NCI-H2196 treated with DMSO at 0.1 percent for 48 hours (cell line): ENCODE data around the gene STIM2.
"Not testable (repeated sequence)": the region's sequence is repeated elsewhere in the genome, so short reads cannot be mapped to it uniquely, and the experiment has no call there.

Source experiments
- DNase-seq: peaks from one replicate; lab custom pipeline; 2025; ENCODE audit not compliant: unreplicated experiment; lab: John Stamatoyannopoulos, UW

STIM2 gene

DNA sequence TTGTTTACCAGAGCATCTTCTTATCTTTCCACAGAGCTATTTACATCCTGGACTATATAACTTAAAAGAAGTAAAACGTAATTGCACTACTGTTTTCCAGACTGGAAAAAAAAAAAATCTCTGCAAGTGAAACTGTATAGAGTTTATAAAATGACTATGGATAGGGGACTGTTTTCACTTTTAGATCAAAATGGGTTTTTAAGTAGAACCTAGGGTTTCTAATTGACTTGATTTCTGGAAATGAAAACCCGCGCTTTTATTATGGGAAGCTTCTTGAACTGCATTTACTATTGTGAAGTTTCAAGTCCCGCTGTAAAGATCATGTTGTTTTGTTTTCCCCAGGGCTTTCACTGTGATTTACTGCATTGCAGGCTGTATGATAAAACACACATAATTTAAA is 162.7 kb downstream of the STIM2 start:
- no peak for DNase-seq

DNA sequence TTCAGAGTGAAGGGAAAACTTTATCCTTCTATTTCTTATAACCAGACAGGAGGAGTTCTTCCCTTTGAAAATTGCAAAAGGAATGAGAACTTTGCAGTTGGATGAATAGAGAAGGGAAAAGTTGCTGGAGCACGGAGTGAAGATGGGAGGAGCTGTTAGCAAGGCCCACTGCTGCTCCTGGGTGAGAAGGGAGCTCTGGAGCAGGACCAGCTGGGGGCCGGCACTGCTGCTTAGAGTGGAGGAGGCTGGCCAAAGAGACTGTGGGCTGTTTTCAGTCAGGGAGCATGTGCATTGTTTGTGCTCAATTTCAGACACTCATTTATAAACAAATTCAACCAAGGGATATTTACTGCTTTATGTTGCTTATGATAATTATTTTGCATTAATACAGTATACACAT is 164.2 kb downstream of the STIM2 start:
- no peak for DNase-seq

DNA sequence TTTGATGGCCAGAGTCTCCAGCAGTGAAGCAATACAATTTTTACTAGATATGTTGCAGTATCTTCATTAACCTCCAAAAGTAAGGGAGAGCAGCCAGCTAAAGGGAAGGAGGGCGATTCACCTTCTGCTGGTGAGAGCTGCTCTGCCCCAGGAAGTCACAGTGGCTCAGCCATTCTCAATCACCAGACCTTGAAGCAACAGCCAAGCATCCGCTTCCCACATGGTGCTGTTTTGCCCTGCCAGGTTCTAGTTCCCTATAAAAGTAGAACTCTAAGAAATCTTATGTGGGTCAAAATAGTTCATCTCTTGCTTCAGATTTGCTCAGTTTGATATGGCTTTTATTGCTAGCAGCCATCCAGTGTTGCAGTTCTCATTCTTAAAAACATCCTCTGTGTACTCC is 166.8 kb downstream of the STIM2 start:
- no peak for DNase-seq

DNA sequence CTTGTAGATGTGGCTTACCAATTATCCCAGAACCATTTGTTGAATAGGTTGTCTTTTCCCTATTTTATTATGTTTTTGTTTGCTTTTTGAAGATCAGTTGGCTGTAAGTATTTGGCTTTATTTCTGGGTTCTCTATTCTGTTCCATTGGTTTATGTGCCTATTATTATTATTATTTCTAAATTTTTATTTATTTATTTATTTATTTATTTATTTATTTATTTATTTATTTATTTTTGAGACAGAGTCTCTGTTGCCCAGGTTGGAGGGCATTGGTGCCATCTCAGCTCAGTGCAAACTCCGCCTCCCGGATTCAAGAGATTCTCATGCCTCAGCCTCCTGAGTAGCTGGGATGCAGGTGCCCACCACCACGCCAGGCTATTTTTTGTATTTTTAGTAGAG is 174.5 kb downstream of the STIM2 start:
- not testable (repeated sequence) for DNase-seq

DNA sequence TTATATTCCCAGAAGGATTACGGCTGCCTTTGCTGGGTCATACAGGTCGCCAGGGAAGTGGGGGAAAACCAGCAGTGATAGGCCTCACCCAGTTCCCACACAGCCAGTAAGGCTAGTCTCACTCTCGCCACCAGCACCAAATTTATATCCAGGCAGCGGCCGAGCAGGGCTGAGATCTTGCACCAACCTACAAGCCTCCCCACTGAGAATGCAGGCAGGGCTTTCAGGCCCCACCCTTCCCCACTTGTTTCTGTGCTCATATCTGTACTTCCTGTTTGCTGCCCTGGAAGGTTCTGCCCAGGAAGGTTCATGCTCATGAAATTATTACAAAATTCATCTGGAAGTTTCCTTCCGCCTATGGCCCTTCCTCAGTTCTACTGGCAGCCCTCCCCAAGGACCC is 179.7 kb downstream of the STIM2 start:
- no peak for DNase-seq

DNA sequence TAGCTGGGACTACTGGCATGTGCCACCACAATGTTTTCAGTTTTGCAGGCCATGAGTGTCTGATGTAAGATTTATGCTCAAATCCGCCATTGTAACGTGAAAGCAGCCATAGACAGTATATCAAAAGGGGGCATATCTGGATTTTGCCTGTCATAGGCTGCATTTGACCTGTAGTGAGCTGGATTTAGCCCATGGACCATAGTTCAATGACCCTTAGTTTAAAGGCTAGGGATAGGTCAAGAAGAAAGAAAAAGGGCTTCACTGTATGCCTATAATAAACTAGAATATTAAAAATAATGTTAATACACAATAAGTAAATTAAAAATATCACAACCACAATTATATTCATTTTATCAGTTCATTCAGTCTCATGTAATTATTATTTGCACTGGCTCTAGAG is 181.8 kb downstream of the STIM2 start:
- DNase-seq = no peak

DNA sequence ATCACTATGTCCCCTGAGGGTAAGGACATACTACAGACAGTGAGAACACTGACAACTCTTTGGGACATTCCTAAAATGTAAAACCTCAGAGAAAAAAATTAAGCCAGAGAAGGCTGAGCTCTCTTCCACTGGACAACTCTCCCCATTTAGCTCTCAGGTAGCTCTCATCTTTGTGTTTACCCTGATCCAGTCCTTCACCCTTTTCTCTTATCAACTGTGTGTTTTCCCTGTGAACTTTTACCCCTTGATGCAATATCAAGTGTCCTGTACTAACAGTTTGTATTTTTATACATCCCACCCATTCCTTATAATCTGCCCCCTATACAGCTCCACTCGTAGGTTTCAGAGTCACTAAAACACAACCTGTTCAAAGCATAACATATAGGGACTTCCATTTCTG is 182.6 kb downstream of the STIM2 start:
- no peak for DNase-seq

DNA sequence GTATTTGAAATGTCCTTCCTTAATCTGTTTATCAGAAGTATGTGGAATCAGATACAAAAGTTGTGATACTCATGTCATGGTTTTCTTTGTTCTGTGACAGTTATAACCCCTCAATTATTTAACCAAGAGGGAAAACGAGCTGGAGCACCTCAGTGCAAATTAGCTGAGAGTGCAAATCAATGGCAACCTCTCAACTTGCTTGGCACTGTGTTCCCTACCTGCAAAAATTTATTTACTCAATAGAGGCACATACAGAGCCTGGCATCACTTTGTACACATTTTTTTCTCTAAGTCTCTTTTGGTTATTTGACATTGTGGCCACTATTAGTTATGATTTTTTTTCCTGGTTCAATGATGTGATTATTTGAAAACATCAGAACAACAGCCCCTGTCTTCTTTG is 186.2 kb downstream of the STIM2 start:
- DNase-seq = no peak

DNA sequence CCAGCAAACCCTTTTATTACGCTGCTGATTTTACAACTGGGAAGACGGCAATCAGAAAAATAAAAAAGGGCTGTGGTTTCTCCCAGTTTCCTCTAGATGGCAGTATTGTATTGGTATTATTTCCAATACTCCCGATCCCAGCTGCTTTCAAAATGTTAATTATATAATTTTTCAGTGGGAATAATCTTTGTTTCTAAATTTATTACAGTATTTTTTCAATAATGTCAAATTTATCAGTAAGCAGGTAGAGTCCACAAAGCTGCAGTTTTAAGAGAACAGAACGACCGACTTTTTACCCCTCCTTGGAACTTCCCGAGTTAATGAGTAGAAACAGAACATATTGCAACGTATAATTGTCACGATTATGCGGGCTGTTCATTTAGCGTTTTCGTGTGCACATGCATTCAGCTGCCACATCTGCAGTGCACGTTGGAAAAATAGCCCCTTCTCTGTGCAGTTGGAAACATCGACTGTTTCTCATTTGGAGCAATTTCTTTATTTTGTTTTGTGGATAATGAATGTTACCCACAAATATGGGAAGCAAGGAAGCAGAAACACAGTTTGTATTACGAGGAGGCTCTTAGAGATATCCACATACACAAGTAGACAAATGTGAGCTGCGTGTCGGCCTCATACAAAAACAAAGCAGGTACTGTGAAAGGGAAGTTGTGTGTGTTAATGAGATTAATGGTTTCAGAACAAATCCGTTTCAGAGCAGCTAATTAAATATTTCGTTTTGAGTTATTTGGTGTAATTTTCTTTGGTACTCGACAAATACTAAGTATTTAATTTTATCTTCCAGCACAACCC is 188.0 kb downstream of the STIM2 start:
- DNase-seq = peak; percentile 42

DNA sequence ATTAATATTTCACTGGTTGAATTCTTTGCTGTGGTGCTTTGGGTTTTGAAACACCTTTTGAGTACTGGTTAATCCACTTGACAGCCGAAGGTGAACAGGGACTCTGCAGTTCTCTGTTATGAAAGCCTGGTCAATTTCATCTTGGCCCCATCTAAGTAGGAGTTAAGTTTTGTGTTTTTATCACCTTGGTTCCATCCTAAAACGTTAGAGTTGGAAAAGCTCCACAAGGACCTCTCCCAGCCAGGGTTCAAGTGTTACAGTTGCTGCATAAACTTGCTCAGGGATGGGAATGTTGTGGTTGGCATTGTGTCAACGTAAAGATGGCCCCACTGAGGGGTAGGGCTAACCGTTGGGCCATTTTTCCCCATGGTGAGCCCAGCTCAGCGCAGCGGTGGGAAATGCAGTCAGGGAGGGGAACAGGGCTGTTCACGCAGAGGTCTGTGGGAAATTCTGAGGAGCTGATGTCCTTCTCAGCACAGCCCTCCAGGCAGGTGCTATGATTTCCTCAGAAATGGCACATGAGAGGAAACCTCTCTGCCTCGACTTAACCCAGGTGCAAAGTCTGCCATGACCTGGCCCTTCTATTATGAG is 188.7 kb downstream of the STIM2 start:
- DNase-seq = no peak

DNA sequence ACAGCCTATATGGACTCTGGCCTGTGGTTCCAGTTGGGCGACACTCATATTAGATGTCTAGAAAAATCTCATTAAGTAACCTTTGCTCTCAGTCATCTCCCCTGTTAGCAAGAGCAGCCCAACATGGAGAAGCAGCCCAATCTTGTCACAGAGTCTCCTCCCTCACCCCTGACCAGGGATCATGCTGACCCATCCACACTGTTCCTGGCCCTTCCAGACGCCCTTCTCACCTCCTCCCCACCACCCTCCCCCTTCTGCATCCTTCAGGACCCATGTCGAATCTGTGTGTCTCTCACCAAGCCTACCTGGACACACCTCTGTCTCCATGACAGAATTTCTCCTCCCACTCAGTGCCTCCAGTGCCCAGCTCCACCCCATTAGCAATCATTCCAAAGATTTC is 190.1 kb downstream of the STIM2 start:
- no peak for DNase-seq

DNA sequence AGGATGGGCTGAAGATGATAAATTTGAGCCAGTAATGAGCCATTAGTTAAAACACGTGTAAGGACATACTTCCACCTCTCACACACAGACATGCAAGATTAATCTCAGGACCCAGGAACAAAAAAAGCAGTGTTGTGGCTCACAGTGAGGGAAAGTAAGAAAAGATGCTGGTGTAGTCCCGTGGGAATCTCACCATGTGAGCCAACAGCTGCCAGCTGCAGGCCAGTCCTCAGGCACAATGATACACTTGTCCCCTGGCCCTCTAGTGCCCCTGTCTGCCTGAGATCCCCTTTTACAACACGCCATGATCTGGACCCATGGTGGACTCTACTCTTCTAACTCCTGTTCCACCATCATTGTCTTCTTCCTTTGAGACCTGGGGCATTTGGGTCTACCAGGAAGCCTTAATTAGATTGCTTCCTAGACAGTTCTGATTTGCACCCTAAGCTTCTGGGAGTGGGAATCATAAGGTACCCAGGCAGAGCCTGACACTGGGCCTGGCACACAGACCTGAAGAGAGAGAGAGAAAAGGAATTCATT is 194.7 kb downstream of the STIM2 start:
- DNase-seq = no peak

DNA sequence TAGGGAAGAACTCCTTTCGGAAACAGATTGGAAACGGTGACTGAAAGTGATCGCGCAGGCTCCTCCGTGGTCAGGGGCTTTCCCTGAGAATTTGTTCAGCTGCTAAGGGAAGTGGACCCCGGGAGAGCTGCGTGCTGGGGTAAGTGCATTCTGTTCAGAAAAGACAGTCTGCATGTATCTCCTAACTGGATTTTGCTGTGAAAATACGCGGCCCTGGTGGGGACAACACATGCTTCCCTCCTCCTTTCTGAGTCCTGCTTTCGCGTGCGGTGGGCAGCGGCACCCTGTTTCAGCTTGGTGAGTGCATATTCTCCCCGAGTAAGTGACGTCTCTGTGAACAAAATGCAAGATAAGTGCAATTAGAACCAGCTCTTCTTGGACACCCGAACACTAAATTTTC is 195.6 kb downstream of the STIM2 start:
- no peak for DNase-seq

DNA sequence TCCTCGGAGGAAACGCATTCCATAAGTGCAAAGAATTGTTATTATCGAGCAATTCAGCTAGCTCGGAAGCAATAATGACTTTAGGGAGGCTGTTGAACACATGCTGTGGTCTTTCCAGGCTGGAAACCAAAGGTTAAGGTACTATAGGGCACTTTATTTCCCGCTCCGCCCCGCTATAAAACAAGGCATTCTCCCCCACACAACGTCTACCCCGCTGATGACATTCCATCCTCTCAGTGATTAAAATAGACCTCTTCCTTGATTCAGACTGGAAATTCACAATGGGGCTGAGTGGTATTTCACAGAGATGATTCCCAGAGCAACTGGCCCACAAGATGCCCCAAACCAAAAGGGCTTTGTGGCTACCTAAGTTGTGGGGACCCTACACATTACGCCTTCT is 196.4 kb downstream of the STIM2 start:
- no peak for DNase-seq

DNA sequence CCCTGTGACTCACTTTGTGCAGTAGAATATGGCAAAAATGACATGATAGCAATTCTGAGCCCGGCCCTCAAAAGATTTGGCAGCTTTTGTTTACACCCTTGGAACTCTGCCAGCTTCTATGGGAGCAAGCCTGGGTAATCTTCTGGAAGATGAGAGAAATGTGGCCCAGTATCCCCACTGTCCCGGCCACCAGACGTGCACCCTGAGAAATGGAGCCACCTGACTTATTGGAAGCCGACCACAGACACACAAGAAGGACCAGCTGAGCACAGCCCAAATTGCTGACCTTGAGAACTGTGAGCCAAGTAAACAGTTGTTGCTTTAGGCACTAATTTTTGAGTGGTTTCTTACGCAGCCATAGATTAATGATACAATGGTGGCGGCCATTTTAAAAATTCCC is 197.0 kb downstream of the STIM2 start:
- DNase-seq = no peak

DNA sequence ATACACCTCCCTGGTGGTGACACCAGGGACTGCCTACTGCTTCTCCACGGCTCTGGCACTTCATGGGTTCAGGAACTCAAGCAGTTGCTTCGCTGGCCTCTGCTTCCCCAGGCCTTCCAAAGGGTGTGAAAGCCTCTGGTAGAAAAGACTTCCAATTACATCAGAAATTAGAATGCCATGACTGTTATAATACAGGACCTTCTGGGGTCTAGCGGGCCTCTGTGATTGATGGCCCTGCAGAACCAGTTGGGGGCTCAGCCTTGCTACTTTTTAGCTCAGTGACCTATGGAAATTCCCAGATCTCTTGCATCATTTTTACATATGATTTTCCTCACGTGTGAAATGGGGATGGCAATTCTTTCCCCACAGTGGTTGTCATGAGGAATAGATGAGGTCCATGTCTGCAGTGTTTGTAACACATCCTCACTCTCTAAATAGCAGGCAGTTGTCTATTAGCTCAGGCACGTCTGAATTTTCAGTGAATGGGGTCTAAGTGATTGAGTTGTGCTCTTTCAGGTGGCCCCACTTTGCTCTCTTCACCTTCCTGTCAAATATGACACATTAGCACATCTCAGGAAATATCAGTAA is 198.3 kb downstream of the STIM2 start:
- no peak for DNase-seq

DNA sequence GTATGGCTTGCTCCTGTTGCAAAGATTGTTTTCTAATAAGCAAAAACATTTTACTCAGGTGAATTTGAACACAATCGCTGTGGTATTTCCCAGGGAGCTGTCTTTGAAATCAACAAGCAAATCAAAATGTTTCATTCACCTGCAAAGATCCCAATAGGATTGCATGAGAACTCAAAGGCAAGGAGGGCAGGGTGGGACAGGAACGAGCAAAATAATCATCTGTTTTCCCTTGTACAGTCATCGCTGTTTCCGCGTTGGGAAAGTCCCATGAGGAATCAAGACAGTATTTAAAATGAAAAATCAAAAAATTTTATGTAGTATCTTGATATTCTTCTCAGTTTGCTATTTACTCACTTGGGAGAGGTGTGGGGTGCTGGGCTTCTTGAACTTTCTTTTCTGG is 198.8 kb downstream of the STIM2 start:
- no peak for DNase-seq

DNA sequence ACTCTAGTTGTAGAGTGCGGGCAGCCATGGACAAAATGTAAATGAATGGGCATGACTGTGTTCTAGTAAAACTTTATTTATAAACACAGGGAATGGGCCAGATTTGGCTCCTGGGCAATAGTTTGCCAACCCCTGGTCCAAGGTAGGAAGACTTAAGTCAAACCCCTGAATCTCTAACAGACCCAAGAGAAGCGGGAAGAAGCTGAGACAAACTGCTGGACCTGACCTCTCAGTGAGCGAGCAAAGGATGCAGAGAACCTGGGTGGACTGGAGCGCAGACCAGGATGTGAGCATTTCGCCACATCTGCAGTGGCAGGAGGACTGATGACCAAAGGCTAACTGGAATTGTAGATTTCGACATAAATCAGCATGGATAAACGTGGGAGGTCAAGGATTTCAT is 201.6 kb downstream of the STIM2 start:
- DNase-seq = no peak

DNA sequence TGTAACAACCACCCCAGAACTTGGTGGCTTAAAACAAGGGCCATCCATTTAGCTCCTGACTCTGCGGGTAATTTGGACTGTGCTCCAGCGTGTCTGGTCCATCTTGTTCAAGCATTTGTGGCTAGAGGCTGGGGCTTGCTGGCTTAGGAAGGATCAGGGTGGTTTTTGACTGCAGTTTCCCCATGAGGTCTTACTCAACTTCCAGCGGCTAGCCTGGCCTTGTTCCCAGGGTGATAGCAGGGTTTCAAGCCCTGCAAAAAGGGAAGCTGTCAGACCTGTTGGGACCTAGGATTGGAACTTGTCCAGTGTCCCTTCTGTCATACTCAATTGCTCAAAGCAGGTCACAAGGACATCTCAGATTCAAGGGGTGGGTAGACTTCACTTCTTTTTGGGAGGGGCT is 205.9 kb downstream of the STIM2 start:
- no peak for DNase-seq

DNA sequence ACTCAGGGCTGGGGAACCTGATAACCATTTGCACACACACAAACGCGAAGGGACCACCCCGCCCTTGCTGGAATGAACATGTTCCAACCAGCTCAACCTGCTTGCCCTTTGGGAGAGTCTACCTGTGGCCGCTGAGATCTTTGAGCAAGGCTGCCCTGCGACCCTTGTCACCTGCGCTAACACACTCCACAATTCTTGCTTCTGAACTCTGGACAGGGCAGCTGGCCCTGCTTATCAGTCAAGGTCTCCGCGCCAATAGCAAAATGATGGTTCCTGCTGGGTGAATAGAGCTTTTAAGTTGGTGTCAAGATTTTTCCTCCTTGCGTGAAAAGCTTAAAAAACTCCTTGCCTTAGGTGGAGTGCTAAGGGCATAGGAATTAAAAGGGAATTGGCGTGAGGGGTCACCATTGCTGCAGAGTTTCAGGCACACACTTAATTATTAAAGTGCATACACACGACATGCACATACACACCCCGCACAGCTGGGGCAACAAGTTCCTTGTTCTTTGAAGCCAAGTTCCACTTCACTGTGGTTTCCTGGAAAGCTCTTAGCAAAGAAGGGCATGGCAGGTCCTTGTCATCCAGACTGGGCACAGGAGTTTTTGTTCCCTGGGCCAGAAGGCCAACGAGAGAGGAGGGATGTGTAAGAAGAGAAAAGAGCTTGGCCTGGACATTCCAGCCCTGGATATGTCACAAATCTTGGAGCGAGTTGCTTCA is 207.7 kb downstream of the STIM2 start:
- no peak for DNase-seq
